ENCODE measurements around the gene TACC3. TPM values are rescaled to one million over a fixed set of nuclear protein-coding genes. Genes with fewer than 3 reads are reported as not detected.
"Not testable (repeated sequence)": the region's sequence is repeated elsewhere in the genome, so short reads cannot be mapped to it uniquely, and the experiment has no call there.

TACC3 gene
- total and polyA plus RNA-seq, 12 donors, result 2.3 to 16.2 (median 4.8) TPM

DNA sequence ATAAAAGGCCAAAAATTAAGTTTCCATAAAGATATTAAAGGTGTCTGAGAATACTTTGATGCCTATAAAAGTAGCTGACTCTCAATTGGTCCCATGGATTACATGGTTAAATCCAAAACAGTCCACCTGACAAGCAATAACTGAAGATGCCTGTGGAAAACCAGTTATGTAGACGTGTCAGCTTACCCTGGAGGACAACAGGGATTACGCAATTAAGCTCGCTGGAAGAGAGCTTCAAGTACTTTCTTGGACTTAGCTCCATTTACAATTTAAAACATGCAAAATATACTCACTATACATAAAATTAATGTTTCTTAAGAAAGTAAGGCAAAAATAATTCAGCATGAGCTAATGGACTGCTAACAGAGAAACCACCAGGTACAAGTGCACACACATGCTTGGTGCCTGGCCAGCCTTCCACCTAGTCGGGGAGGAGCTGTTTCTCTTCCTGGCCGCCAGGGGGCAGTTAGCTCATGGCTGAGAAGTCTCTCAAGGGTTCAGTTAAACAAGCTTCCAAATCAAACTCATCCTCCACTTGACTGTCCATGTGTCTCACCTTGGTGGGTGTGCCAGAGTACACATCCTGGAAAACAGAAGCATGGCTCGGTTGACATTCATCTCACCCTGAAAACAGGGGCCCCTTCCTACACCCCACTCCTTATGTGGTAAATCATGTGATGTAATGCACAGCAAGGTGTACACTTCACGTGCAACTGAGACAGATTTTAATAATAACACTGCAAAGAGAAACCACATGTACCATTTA lies 28.0 kb upstream of the TACC3 start:
- peaks cover 0 to 87% (median 36%) of the 10 kb centered on the region in 9 donors for H3K36me3 ChIP-seq
- WGBS, 2 donors, result 49 to 51% methylated on average over 7 of the region's 7 CpGs
- H3K4me3 ChIP-seq, result no peak overlapping the region
- no peak overlapping the region for H3K27ac ChIP-seq
- H3K27me3 ChIP-seq, result no peaks in the 10 kb centered on the region
- peak; percentile 46 to 86 (median 78) for ATAC-seq
- TF ChIP-seq CTCF (IDR thresholded peaks at IDR 0.05), result peak; percentile 86 to 97 (median 93)
- DNase-seq, result peak; percentile 48 to 71
- no peaks in the 10 kb centered on the region for H3K9me3 ChIP-seq
- no peaks in the 10 kb centered on the region for H3K4me1 ChIP-seq
- intact Hi-C loops (cut with DNase I), result loop anchor here (1.0 to 5.0 kb wide), 4 partner anchors 31 to 34 kb away; no protein-coding TSS in a partner anchor

DNA sequence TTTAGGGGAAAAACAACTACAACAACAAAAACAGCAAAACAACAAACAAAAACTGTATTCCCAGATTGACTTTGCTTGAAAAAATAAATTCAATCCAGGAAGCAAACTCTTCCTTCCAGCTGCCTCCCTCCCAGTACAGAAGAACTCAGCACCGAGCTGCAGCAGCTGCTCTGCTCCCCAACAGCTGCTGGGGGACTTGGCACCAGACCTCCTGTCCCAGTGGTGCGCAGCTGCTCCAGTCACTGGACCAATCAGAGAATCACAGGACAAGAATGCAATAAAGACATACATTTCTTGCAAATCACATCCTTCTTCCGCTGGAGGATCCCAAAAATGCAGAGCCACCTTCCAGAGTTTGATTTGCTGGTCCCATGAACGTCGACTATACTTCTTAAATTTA lies 25.4 kb upstream of the TACC3 start:
- 62 to 74% methylated on average over 5 of the region's 5 CpGs for WGBS, 2 donors
- no peaks in the 10 kb centered on the region for H3K9me3 ChIP-seq
- intact Hi-C loops (cut with DNase I), result no loop called here
- no peak overlapping the region for H3K4me3 ChIP-seq
- no peak overlapping the region for H3K27ac ChIP-seq
- DNase-seq (no peak), ATAC-seq (peak in 1 of 8 donors; percentile 58)
- H3K36me3 ChIP-seq, result peaks cover 0 to 100% (median 51%) of the 10 kb centered on the region in 9 donors
- no peaks in the 10 kb centered on the region for H3K4me1 ChIP-seq
- no peaks in the 10 kb centered on the region for H3K27me3 ChIP-seq
- no peak for TF ChIP-seq CTCF (IDR thresholded peaks at IDR 0.05)

- ATAC-seq, result not testable (repeated sequence)
Measured at GRCh38 chr4:1701671-1702070, 19.6 kb upstream of the TACC3 start.

GRCh38 chr4:1703867-1704266 lies 17.5 kb upstream of the TACC3 start:
- no peak for ATAC-seq
- no peak for TF ChIP-seq CTCF (IDR thresholded peaks at IDR 0.05)
- intact Hi-C loops (cut with DNase I), result no loop called here

More at GRCh38 chr4:1701671-1702070, 19.6 kb upstream of the TACC3 start:
- 91 to 92% methylated on average over 8 of the region's 8 CpGs for WGBS, 2 donors
- DNase-seq; H3K27me3 ChIP-seq; H3K9me3 ChIP-seq; H3K4me1 ChIP-seq; H3K4me3 ChIP-seq; intact Hi-C loops (cut with DNase I): not testable (repeated sequence)
- Histone ChIP-seq H3K27ac (peak overlapping the region in 1 of 10 donors; percentile 21), H3K36me3 (peaks cover 0 to 100% (median 31%) of the 10 kb centered on the region in 9 donors)

DNA sequence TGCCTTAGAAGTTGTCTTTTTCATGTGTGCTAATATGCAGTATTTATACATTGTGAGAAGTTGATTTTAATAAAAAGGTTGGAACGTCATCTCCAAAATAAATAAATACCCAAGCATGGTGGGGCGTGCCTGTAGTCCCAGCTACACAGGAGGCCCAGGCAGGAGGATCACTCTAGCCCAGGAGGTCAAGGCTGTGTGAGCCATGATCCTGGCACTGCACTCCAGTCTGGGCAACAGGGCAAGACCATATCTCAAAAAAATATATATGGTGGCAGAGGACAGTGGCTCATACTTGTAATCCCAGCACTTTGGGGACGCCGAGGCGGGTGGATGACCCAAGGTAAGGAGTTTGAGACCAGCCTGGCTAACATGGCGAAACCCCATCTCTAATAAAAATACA lies 15.6 kb upstream of the TACC3 start:
- Histone ChIP-seq H3K9me3 (no peaks in the 10 kb centered on the region), H3K36me3 (peaks cover 0 to 74% (median 5%) of the 10 kb centered on the region in 9 donors), H3K27ac (no peak overlapping the region), H3K4me1 (peaks cover 2 to 32% (median 9%) of the 10 kb centered on the region in 9 donors), H3K27me3 (no peaks in the 10 kb centered on the region), H3K4me3 (no peak overlapping the region)
- ATAC-seq (no peak), DNase-seq (no peak)
- intact Hi-C loops (cut with DNase I), result no loop called here
- TF ChIP-seq CTCF (IDR thresholded peaks at IDR 0.05), result no peak
- WGBS, 2 donors, result 97 to 98% methylated on average over 6 of the region's 6 CpGs

More at GRCh38 chr4:1703867-1704266, 17.5 kb upstream of the TACC3 start:
- 90 to 98% methylated on average over 1 of the region's 1 CpG for WGBS, 2 donors
- Histone ChIP-seq H3K4me3 (no peak overlapping the region), H3K4me1 (peaks cover 0 to 15% (median 0%) of the 10 kb centered on the region in 9 donors), H3K27ac (no peak overlapping the region), H3K27me3 (no peaks in the 10 kb centered on the region), H3K9me3 (no peaks in the 10 kb centered on the region), H3K36me3 (peaks cover 0 to 79% (median 14%) of the 10 kb centered on the region in 9 donors)
- DNase-seq, result no peak

Data from heart right ventricle (tissue), 16 donors.